SH-SY5Y (cell line): ENCODE measurements around the gene ARID5A.

ENCODE experiments used
- GATA2 ChIP-seq: IDR thresholded peaks from 2 replicates; pipeline ENCODE4 v1.6.1; 2011; ENCODE audit warnings: mild to moderate bottlenecking, low read depth, low read length
- GATA3 ChIP-seq: IDR thresholded peaks from 2 replicates; pipeline ENCODE4 v1.6.1; 2011; ENCODE audit warnings: low read depth, mild to moderate bottlenecking, low read length, moderate library complexity

DNA sequence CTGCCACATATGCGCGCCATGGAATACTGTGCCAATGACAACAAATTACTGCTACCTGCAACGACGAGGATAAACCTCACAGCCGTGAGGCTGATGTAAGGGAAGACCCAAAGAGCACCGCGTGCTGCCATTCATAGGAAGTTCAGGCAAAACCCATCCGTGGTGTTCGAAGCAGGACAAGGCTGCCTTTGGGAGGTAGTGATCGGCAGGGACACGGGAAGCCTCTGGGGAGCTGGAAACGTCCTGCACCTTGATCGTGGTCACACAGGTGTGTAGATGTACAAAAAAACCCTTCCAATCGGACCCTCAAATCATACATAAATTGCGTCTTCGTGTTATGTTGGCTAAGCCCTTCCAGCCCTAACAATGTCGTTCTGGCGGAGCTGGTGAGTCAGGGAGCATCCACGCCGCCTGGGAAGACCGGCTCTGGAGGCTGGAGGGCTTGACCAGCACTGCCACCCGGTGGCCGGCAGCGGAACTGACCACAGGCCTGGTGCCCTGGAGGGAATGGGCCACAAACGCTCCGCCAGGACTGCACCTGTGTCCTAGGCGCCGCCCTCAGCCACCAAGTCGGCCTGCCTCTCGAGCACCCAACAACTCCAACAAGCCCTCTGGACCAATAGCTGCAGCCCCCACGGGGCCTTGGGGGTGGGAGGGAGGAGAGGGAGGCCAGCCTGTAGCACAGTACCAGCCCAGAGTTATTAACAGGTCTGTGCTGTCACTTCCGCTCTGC, 27.3 kb upstream of the ARID5A start:
- TF ChIP-seq GATA3 (no peak), GATA2 (no peak)
